A172 (cell line): ENCODE results near the gene ADCY2. TPM values are rescaled to one million over a fixed set of nuclear protein-coding genes. Genes with fewer than 3 reads are reported as not detected.

Source experiments
- DNase-seq: peaks from one replicate; pipeline ENCODE4 v3.0.0-alpha.2; 2015; ENCODE audit warnings: low spot score
- total RNA-seq: library from RNA; depleted of rRNA; stranded (reverse); fragments of >200 nt; shearing (Covaris generic); gene quantifications from 2 replicates; pipeline ENCODE4 v1.2.3, GENCODE V29; 2014

ADCY2 gene
- total RNA-seq, 1 experiment from 2014 or later, result 0.10 TPM

DNA sequence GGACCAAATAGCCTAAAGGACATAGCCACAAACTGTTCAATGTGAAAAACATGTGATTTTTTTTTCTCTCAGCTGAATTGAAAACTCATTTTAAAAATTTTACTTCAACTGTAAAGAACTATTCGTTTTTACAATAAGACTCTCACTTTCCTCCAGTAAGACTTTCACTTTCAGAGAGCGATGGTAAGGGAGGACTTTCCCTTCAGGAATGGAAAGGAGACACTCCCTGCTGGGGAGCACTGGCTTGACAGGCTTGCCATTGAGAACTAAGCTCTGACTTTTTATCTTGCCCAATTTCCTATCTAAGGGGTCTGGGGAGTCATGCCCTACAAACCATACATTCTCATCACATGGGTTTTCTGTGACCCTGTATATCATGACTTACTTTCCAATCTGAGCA is 268.3 kb downstream of the ADCY2 start:
- no peak for DNase-seq

DNA sequence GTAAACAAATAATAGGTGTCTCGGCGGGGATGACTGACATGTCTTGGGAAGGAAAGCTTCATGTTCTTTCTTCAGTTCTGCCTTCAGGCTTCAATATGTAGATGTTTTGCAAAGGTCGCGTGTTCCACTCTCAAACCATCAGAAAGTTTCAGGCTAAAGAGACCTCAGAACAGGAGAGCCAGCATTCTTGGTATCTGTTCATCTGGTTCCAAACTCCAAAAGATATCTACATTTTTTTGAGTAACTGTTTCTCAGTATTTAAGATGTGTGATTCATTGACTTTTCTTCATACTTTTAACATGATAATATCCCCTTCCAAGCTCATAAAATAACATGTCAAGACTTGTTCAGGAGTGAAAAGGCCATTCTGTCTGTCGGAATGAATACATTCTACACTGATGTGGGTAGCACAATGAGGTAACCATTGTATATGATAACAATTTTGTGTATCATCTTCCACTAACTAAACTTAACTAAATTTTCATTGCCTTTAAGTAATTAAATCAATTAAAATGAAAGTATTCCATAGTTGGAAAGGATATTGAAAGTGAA is 271.4 kb downstream of the ADCY2 start:
- DNase-seq, result no peak

DNA sequence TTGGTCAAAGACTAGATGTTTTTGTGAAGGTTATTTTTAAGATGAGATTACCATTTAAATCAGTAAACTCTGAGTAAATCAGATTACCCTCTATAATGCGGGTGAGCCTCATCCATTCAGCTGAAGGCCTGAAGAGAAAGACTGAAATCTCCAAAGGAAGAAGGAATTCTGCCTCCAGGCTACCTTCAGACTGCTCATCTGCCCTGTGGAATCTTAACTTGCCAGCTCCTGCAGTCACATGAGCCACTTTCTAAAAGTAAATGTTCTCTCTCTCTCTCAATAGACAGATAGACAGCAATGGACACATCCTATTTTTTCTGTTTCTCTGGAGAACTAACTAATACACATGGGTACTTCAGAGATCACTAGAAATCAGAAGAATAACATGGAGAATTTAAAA is 272.2 kb downstream of the ADCY2 start:
- no peak for DNase-seq

DNA sequence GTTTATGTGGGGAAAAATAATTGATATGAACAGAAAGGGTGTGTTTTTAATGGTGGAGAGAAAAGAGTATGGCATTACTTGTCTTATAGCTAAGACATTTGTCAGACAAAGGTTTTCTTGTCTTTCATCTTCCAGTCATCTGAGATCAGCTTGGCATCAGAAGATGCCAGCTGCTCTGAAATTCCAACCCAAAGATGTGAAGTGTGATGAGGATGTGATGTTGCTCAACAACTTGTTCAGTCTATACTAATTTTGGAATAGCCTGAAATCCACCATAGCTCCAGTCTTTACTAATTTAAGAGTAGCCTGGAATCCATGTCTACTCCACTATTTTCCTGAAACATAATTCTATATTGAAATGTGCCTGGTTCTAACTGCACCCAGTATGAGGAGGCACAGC is 272.7 kb downstream of the ADCY2 start:
- DNase-seq, result no peak

DNA sequence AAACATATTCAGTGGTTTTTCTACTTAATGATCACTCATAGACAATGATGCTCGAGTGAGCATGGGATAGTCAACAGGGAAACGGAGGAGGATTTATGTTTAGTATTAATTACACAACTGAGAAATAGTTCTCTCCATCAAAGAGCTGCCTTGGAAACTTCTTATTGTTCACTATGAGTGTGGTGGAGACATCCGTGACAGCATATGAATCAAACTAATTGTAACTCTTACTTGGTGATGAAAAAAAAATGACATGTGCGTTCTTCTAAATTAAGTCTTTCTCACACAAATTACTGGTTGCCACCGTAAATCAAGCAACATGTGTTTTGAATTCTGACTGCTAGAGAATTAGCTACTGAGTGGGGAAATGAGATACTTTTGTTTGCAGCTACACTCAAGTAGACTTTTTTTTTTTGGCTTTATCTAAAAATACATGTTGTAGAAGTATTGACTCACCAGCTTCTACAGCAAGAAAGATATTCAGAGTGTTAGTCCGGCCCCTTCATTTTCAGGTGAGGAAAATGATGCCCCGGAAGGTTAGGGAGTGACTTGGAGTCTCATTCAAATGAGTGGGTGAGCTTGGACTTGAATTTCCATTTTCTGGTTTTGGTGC is 275.5 kb downstream of the ADCY2 start:
- no peak for DNase-seq

DNA sequence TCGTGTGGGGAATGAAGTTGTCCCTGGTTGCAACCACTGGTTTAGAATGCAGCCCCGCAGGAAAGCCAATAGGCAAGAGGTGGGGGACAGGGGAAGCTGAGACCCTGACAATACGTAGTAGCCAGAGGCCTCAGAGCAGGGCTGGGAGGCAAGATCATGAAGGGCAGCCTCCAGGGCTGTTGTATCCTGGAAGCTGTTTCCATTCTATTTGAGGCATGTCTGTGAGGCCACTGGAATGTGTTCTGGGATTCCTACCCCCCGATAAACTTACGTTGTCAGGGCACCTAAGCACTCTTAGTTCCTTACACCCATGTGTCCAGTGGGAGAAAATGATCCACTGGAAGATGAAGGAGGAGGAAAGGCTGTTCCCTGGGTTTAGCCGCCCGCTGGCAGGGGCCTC is 277.7 kb downstream of the ADCY2 start:
- DNase-seq, result no peak

DNA sequence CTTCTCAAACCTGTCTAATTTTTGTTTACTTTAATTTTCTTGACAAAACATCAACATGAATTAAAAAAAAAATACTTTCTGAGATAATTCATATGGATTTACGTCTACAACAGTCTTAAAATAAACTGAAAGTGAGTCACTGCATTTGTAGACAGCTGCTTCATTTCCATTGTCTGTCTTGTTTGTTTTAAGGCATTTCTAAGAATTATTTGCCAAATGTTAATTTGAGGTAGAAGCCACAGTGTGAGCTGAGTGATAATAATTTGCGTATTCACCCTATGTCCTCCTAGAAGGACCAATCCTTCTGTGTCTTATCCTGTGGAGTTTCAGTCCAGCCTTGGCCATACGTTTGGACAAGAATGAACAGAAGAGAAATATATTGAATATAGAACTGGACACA is 280.5 kb downstream of the ADCY2 start:
- DNase-seq, result no peak

DNA sequence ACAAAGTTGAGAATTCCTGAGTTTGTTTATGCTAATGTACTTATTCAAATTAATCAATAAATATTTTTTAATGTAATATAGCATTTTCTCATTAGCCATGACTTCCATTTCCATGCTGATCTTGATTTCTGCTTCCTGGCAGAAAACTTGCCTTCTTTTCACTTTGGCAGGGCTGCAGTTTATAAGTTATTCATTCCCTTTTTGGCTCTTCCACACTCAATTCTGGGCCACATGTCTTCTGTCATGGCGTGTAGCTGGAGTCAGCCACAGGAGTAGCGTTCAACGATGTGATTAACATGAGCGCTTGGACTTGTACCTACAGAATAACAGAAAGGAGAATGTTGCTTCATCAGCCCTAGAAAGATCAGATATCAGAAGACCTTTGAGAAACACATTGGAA is 282.1 kb downstream of the ADCY2 start:
- no peak for DNase-seq

DNA sequence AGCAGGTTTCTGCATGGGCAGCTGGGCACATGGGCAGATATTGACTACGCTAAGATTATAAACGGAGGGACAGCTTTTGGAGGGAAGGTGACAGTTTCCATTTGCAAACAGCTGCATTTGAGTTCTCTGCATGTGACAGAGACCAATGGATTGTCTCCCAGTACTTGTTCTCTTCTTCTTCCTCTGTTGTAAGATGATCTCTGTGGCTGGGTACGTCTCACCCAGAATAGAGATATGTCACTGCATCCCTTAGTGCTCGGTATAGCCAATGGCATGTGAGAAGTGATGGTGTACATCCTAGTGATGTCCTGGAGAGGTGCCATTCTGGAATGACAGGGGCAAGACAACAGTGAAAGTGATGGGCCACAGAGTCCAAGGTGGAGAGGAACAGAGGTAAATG is 283.7 kb downstream of the ADCY2 start:
- no peak for DNase-seq

DNA sequence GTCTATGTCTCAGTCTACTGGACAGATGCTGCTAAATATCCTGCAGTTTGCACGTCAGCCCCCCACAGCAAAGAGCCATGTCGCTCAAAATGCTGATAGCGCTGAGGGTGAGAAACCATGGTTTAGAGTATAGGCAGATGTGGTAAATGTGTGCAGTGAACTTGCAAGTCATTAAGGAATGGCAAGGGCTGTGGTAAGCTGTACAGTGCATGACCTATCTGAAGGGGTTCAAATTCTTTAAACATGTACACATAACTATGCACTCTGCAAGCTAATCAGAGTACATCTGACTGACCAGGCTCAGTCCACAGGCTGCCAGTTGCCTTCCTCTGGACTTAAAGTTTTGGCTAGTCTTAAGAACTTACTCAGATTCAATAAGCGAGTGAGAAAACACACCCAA is 284.3 kb downstream of the ADCY2 start:
- no peak for DNase-seq

DNA sequence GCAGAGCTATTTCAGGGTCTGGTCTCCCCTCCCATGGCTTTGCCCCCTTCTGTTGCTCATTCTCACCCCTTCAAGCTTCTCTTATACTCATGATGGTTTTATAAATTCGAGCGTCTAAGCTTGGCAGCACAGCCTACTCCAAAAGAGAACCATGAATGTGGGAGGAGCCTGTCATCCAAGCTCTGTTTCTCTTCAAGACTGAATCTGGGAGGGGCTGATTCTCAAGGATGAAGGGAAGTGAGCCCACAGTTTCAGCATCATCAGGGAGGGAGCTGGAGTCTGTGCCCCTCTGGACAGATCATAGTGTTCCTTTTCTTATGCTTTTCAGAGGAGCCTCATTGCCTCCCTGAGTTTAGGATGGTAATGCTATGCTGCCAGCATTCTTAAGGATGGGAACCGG is 286.4 kb downstream of the ADCY2 start:
- no peak for DNase-seq

DNA sequence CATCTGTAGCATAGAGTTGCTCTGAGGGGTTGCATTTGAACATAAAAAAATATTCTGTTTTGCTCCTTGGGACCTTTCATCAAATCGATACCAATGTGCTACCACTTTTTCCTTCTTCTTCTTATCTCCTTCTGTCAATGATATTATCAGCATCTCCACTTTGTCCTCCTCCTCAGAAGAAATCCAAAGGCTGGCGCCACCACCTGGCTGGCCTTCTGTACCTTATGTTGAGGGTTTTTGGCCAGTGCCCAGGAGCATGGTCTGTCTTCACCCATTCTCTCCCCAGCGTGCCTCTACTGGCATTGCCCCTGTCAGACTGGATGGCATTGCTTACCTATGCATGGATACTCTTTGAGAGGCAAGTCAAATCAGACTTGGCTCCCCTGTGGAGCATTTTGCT is 287.8 kb downstream of the ADCY2 start:
- DNase-seq, result no peak

DNA sequence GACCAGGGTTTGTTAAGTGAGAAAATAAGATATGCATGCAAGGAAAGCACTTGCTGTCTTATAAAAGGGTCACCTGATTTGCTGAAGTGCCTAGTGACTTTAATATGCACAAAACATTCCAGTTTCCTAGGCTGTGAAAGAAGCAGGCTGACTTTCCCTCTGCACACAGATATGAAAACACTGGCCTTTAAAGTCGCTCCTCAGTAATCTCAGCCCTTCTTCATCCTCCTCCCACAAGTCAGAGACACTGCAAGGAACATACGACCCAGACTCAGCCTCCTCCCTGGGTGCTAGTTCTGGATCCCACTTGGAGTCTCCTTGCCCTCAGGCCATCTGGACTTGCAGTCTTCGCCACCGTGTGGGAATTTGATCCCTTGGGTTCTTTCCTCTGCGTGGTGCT is 288.9 kb downstream of the ADCY2 start:
- DNase-seq, result no peak

DNA sequence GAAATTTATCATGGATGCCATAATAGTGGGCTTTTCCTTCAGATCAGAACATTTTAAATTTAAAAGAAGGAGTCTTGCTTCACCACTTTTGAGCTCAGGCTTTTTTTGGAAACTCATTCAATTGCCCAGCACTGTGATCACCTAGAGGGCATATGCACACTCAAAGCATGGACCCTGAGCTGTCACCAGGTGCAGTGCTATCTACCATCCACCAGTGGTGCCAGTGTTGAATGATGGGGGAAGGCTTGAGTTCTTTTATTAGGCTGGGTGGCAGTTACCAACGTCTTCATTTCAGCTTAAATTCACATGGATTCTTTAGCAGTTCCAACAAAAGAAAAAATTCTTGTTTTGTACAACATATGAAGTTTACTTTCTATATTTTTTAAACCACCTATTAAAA is 290.9 kb downstream of the ADCY2 start:
- DNase-seq, result no peak

DNA sequence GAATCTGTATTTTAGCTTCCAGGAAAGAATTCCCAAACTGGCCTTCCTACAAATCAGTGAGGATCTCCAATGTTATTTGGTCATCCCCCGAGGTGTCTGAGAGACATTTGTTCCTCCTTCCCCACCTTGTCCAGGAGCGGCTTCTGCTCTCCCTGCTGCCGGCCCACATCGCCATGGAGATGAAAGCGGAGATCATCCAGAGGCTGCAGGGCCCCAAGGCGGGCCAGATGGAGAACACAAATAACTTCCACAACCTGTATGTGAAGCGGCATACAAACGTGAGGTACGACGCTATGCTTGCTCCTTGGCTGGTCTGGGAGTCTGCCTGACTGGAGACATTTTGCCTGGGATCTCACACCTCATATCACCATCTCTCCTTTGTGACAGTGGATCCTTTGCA is 294.6 kb downstream of the ADCY2 start:
- no peak for DNase-seq

DNA sequence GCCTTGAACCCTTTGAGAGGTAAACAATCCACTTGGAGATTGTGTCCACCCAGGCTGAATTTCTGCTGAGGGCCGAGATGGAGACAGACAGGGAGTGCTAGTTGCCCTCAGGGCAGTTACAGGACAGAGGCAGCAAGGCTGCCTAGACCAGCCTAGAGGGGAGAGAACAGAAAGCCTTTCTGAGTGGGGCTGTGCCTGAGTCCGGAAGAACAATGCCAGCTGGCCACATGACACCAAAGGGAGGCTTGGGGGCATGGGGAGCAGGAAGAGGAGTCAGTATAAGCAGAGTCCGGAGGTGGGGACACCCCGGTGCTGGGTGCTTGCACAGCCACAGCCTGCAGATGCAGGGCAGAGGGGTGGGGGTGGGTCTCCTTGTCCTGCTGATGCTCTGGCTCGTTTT is 309.3 kb downstream of the ADCY2 start:
- DNase-seq, result no peak

DNA sequence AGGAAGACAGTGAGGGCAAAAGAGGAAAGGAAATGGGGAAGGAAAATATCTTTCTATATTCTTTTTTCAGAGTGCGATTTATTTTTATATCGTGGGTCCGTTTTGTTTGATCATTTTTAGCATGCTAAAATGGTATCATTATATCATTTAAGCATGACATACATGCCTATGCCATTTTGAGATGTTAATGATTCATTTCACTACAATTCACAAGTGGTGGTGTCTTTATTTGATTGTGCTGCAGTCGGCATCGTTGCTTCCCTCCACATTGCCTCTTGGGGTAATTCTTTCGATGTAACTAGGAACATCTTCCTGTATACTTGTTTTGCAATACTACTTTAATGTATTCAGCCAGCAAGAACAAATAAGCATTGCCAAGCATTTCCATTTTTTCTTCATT is 309.8 kb downstream of the ADCY2 start:
- DNase-seq, result no peak

DNA sequence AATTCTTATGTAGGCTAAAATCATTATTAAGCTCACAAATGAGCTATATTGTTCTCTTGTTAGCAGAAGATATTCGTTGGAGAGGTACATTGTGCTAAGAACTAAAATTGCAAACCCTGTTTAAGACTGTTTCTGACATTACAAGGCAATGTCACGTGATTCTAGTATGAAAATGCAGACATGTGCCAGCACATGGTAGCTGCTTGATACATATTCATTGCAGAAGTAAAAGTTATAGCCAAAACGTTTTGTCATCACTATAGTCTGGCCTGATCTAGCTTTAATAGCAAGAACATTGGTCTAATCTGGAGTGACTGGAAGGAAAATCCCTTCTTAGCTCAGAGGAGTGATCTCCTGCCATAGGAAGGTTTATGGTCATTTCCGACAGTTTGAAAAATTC is 310.3 kb downstream of the ADCY2 start:
- DNase-seq, result no peak

DNA sequence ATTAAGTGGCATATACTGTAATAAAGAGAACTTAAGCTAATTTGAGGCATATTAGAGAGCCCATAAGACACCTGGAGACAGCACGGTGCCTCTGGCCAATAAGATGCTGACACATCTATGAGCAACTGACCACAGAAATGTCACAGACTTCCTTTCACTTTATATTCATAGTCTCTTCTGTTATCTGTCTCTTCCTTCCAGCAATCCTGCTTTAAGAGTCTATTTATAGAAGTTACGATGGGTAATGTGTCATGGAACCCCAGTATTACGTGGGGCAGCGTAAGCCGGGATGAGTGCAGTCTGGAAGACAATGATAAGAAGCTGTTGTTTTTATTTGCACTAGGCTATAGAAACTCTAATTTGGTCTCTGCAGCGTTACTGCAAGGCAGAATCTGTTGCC is 318.2 kb downstream of the ADCY2 start:
- DNase-seq, result peak; percentile 86

DNA sequence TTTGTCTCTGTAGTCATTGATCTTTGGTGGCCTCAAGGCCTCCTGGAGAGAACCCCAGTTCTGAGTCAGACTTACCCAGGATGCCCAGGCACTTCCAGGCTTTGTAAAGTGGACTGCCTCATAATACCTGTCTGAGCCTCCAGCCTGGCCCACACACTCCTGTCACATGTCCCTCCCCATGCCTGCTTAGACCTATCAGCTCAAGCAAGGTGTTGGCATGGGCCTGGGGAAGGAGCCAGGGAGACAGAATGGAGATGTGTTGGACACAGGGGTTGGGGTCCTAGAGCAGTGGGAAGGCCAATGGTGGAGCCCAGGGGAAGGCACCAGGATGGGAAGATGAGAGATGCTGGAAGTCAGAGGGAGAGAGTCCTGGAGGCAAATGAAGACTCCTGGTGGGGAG is 318.8 kb downstream of the ADCY2 start:
- peak; percentile 40 for DNase-seq

DNA sequence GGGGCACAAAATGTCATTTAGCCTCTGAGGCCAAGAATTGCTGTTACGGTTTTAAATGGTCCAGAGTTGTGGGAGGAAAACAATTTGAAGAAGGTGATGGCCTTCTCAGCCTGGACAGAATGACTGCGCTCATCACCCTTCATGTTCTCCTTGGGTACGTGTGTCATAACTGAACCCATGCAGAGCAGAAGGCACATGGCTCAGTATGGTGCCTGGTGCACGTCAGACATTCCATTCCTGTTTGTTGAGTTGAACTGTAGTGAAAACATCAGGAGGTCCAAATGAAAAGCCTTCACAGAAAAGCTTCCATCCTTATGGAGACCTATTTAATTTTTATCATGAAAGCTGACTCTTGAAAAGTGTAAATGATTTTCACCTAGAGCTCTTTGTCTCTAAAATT is 321.8 kb downstream of the ADCY2 start:
- DNase-seq, result peak; percentile 44

DNA sequence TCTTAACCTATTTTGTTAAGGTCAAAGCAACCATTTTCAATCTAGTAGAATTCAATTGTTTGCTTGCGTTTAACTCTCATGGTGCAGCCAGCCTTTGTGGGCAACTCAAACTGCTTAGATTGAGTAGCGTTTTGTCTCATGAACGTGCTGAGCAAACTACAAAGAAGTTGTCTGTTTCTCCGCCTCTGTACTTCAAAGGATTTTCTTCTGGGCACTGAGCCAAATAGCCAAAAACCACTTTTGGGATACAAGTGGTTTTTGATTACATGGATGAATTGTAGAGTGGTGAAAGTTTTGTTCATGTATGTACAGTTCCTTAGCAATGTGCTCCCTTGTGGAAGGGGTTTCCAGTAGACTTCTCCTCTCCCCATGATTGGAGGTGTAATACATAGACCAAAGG is 332.1 kb downstream of the ADCY2 start:
- no peak for DNase-seq

DNA sequence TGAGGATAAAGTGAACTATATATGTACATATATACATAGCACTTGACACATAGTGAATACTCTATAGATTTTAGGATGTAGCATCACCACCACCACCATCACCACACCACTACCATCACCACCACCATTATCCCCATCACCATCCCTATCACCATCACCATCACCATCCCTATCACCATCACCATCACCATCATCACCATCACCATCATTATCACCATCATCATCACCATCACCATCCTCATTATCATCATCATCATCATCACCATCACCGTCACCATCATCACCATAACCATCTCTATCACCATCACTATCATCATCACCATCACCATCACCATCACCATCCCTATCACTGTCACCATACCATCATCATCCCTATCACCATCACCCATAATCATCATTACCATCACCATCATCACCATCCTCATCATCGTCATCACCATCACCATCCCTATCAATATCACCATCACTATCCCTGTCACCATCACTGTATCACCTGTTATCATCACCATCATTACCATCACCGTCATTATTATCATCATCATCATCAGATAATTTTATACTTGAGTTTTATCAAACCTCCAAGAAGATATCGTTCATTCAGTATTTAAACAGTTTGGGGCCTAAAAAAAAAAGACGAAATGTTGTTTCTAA is 345.6 kb downstream of the ADCY2 start:
- DNase-seq, result no peak

DNA sequence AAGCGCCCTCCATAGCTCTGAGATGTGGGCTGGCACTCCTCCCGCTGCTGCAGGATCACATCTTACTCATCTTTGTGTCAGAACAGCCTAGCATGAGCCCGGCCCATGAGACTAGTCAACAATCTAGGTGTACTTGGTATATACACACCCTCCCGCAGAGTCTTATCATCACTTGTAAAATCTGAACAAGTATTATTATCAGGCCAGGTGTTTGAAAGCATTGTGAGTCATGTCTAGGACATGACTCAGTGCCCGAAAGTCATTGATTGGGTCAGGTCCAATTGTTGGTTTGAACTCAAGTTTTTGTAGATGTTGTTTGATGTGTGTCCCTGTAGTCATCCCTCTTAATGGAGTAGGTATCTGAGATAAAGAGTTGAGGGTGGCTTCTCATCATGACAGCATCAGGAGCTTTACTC is 346.3 kb downstream of the ADCY2 start:
- DNase-seq, result peak; percentile 85
